ENCODE data around the gene CD70.

CD70 gene

GRCh38 chr19:6543866-6544347 is 47.0 kb downstream of the CD70 start:
- H3K36me3 ChIP-seq (ENCODE audit: insufficient read depth, low read length): no peaks in the 10 kb centered on the region
- TF ChIP-seq CTCF (conservative IDR thresholded peaks at IDR 0.05; ENCODE audit: low read length): no peak
- no peak for TF ChIP-seq EZH2phosphoT487 (IDR thresholded peaks at IDR 0.05; ENCODE audit: borderline replicate concordance)
- no peaks in the 10 kb centered on the region for H3K27me3 ChIP-seq (ENCODE audit: insufficient read depth, low read length, poor library complexity, severe bottlenecking)
- H3K9me3 ChIP-seq (ENCODE audit: insufficient read depth, low read depth, low read length): no peaks in the 10 kb centered on the region
- no peak overlapping the region for H3K9ac ChIP-seq (ENCODE audit: low read depth, low read length, poor library complexity, severe bottlenecking)
- H3F3A ChIP-seq (ENCODE audit: low read depth): no peaks in the 10 kb centered on the region
- H3K4me3 ChIP-seq (ENCODE audit: low read length, poor library complexity, severe bottlenecking): no peak overlapping the region
- no peaks in the 10 kb centered on the region for H3K9me2 ChIP-seq (replicated peaks; ENCODE audit: low read depth, low read length)
- H3K4me1 ChIP-seq (ENCODE audit: insufficient read depth, low read length, poor library complexity, severe bottlenecking): no peaks in the 10 kb centered on the region
- H3K79me2 ChIP-seq (ENCODE audit: insufficient read depth, low read length): no peaks in the 10 kb centered on the region
- no peak overlapping the region for H3K4me2 ChIP-seq (ENCODE audit: low read depth, low read length, poor library complexity, severe bottlenecking)
- no peaks in the 10 kb centered on the region for H4K20me1 ChIP-seq (ENCODE audit: insufficient read depth, low read length, poor library complexity, severe bottlenecking)
- H2AFZ ChIP-seq (ENCODE audit: low read length): no peak overlapping the region

- no peak overlapping the region for H2AFZ ChIP-seq (ENCODE audit: low read length)
Measured at GRCh38 chr19:6540918-6541689, 49.8 kb downstream of the CD70 start.

GRCh38 chr19:6539514-6539913 is 51.4 kb downstream of the CD70 start:
- H3K79me2 ChIP-seq (ENCODE audit: insufficient read depth, low read length): no peaks in the 10 kb centered on the region
- H3K36me3 ChIP-seq (ENCODE audit: insufficient read depth, low read length): no peaks in the 10 kb centered on the region
- H3K27me3 ChIP-seq (ENCODE audit: insufficient read depth, low read length, poor library complexity, severe bottlenecking): no peaks in the 10 kb centered on the region
- peaks cover 3% of the 10 kb centered on the region for H3F3A ChIP-seq (ENCODE audit: low read depth)
- TF ChIP-seq CTCF (conservative IDR thresholded peaks at IDR 0.05; ENCODE audit: low read length): no peak
- no peak for TF ChIP-seq EZH2phosphoT487 (IDR thresholded peaks at IDR 0.05; ENCODE audit: borderline replicate concordance)
- no peaks in the 10 kb centered on the region for H3K9me2 ChIP-seq (replicated peaks; ENCODE audit: low read depth, low read length)
- no peak overlapping the region for H3K4me3 ChIP-seq (ENCODE audit: low read length, poor library complexity, severe bottlenecking)
- no peak overlapping the region for H2AFZ ChIP-seq (ENCODE audit: low read length)
- peaks cover 12% of the 10 kb centered on the region for H3K4me1 ChIP-seq (ENCODE audit: insufficient read depth, low read length, poor library complexity, severe bottlenecking)
- no peaks in the 10 kb centered on the region for H4K20me1 ChIP-seq (ENCODE audit: insufficient read depth, low read length, poor library complexity, severe bottlenecking)
- H3K9ac ChIP-seq (ENCODE audit: low read depth, low read length, poor library complexity, severe bottlenecking): no peak overlapping the region
- no peak overlapping the region for H3K4me2 ChIP-seq (ENCODE audit: low read depth, low read length, poor library complexity, severe bottlenecking)
- no peaks in the 10 kb centered on the region for H3K9me3 ChIP-seq (ENCODE audit: insufficient read depth, low read depth, low read length)

More at GRCh38 chr19:6540918-6541689, 49.8 kb downstream of the CD70 start:
- no peak for TF ChIP-seq CTCF (conservative IDR thresholded peaks at IDR 0.05; ENCODE audit: low read length)
- TF ChIP-seq EZH2phosphoT487 (IDR thresholded peaks at IDR 0.05; ENCODE audit: borderline replicate concordance): no peak
- no peaks in the 10 kb centered on the region for H4K20me1 ChIP-seq (ENCODE audit: insufficient read depth, low read length, poor library complexity, severe bottlenecking)
- H3K9me3 ChIP-seq (ENCODE audit: insufficient read depth, low read depth, low read length): no peaks in the 10 kb centered on the region
- H3K36me3 ChIP-seq (ENCODE audit: insufficient read depth, low read length): no peaks in the 10 kb centered on the region
- H3K79me2 ChIP-seq (ENCODE audit: insufficient read depth, low read length): no peaks in the 10 kb centered on the region
- no peak overlapping the region for H3K9ac ChIP-seq (ENCODE audit: low read depth, low read length, poor library complexity, severe bottlenecking)
- H3K4me1 ChIP-seq (ENCODE audit: insufficient read depth, low read length, poor library complexity, severe bottlenecking): peaks cover 8% of the 10 kb centered on the region
- H3K4me3 ChIP-seq (ENCODE audit: low read length, poor library complexity, severe bottlenecking): no peak overlapping the region
- H3F3A ChIP-seq (ENCODE audit: low read depth): peaks cover 3% of the 10 kb centered on the region
- H3K4me2 ChIP-seq (ENCODE audit: low read depth, low read length, poor library complexity, severe bottlenecking): no peak overlapping the region
- H3K27me3 ChIP-seq (ENCODE audit: insufficient read depth, low read length, poor library complexity, severe bottlenecking): no peaks in the 10 kb centered on the region
- H3K9me2 ChIP-seq (replicated peaks; ENCODE audit: low read depth, low read length): no peaks in the 10 kb centered on the region
